ENCODE results near the gene PRSS33. TPM values are rescaled to one million over a fixed set of nuclear protein-coding genes. Genes with fewer than 3 reads are reported as not detected.
A peak's percentile ranks its signal among the peaks of the same experiment; 100 is the strongest.

The PRSS33 gene
- total RNA-seq, 1 donor from 2014 or later, result 0.23 TPM

DNA sequence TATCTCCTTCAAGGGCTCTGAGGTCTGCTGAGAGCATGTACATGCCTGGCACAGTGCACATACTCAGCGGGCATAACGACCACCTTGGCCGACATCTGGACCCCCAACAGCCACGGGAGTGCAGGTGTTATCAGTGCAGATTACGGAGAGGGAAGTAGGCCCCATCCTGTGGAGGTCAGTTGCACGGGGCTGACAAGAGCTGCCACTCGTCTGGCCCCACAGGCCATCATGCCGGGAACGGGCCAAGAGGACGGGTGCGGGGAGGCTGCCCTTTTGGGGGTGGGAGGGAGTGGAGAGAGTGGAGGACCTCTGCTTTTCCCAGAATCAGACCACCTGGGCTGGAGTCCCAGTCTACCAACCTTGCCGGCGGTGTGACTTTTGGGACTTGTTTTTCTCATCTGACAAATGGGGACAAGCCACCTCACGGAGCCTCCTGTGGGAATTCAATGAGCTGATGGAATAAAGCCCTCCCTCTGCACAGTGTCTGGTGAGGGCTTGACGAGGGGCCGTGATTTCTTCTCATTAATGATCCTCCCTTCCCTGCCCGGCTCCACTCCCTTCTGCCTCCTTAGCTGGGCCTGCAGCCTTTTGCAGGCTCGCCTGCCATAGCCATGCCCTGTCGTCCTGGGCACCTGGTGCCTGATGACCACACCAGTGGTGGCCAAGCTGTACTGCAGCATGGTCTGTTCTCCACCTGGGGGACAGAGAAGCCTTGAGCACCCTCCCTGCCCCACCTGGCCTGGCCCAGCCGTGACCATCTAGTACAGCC, 4.6 kb downstream of the PRSS33 start:
- no peaks in the 10 kb centered on the region for H3K9me3 Mint-ChIP-seq
- DNase-seq (ENCODE audit: low read depth, low spot score), result no peak
- no peaks in the 10 kb centered on the region for H3K27me3 Mint-ChIP-seq (ENCODE audit: low read depth)
- TF ChIP-seq, protein P1, sequence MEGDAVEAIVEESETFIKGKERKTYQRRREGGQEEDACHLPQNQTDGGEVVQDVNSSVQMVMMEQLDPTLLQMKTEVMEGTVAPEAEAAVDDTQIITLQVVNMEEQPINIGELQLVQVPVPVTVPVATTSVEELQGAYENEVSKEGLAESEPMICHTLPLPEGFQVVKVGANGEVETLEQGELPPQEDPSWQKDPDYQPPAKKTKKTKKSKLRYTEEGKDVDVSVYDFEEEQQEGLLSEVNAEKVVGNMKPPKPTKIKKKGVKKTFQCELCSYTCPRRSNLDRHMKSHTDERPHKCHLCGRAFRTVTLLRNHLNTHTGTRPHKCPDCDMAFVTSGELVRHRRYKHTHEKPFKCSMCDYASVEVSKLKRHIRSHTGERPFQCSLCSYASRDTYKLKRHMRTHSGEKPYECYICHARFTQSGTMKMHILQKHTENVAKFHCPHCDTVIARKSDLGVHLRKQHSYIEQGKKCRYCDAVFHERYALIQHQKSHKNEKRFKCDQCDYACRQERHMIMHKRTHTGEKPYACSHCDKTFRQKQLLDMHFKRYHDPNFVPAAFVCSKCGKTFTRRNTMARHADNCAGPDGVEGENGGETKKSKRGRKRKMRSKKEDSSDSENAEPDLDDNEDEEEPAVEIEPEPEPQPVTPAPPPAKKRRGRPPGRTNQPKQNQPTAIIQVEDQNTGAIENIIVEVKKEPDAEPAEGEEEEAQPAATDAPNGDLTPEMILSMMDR (conservative IDR thresholded peaks at IDR 0.05), result no peak
- H3K27ac Mint-ChIP-seq (ENCODE audit: unreplicated experiment), result no peak overlapping the region
- H3K4me1 Mint-ChIP-seq, result peaks cover 13% of the 10 kb centered on the region
- no peaks in the 10 kb centered on the region for H3K36me3 Mint-ChIP-seq (ENCODE audit: low read depth)
- no peak overlapping the region for H3K4me3 Mint-ChIP-seq

DNA sequence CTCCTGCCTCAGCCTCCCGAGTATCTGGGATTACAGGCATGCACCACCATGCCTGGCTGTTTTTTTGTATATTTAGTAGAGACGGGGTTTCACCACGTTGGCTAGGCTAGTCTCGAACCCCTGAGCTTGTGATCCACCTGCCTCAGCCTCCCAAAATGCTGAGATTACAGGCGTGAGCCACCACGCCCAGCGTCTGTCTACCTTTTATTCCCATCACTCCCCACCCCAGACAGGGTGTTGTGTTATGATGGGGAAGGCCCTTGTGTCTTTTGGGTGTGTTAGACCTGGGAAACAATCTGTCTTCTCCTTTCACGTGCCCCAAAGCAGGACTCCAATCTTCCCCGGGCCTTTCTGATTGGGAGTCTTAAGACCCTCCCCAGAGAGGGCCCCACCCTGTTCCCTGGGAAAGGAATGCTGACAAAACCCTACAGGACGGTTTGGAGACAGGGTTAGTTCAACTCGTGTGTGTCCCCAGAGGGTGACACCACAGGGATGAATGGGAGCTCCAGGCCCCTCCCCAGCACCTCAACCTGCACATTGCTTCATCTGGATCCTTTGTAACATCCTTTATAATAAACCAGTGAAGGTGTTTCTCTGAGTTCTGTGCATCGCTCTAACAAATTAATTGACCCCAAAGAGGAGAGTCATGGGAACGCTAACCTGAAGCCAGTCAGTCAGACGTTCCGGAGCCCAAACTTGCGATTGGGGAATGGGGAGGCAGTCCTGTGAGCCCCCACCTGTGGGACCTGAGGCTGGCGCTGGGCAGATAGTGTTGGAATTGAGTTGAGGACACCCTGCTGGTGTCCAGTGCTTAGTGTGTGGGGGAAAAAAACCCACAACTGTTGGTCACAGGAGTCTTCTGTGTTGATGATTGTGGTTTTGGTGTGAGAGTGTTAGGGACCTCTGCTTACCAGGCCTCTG, 7.1 kb downstream of the PRSS33 start:
- Mint-ChIP-seq H3K36me3 (ENCODE audit: low read depth) (no peaks in the 10 kb centered on the region), H3K4me3 (peak overlapping the region; percentile 87), H3K4me1 (peaks cover 20% of the 10 kb centered on the region), H3K27me3 (ENCODE audit: low read depth) (peaks cover 2% of the 10 kb centered on the region), H3K27ac (ENCODE audit: unreplicated experiment) (no peak overlapping the region), H3K9me3 (no peaks in the 10 kb centered on the region)
- TF ChIP-seq, protein P1 (conservative IDR thresholded peaks at IDR 0.05), result no peak
- no peak for DNase-seq (ENCODE audit: low read depth, low spot score)

DNA sequence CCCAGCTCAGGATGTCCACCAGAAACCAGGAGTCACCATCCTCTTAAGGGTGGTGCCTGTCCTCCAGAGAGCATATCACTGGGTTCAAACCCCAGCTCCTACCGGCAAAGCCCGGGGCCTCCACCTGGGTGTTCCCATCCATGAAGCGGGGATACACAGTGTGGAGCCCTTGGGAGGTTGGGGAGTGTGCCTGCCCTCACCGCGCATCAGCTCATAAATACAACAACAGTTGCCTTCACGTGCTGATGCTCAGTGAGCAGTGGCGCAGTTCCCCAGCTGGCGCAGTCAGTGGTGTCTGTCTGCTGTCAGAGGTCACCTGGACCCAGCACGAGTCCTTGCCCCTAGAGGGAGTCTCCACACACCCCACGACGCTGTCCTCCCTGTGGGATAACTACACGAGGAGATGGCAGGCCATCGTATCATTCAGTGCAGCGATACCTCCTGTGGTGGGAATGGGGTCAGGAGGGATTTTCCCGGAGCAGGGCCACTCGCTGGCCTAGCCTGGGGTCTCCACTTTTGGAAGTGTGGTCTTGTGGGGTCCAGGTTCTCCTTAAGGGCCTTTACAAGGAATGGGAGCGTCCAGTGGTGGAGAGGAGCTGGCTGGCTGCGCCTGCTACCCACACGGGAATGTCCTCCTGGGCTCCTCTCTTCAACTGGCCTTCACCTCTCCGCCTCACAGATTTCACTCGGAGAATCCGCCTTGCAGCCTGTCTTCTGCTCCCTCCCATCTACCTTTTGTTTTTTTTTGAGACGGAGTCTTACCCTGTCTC, 8.0 kb downstream of the PRSS33 start:
- Mint-ChIP-seq H3K27ac (ENCODE audit: unreplicated experiment) (no peak overlapping the region), H3K4me1 (peaks cover 20% of the 10 kb centered on the region), H3K27me3 (ENCODE audit: low read depth) (peaks cover 2% of the 10 kb centered on the region), H3K9me3 (no peaks in the 10 kb centered on the region), H3K36me3 (ENCODE audit: low read depth) (no peaks in the 10 kb centered on the region), H3K4me3 (peak overlapping the region; percentile 96)
- TF ChIP-seq, protein P1 (conservative IDR thresholded peaks at IDR 0.05), result no peak
- no peak for DNase-seq (ENCODE audit: low read depth, low spot score)

GRCh38 chr16:2778630-2778958, 8.8 kb downstream of the PRSS33 start:
- no peak for DNase-seq (ENCODE audit: low read depth, low spot score)
- no peaks in the 10 kb centered on the region for H3K36me3 Mint-ChIP-seq (ENCODE audit: low read depth)
- peak overlapping the region; percentile 96 for H3K4me3 Mint-ChIP-seq
- peaks cover 20% of the 10 kb centered on the region for H3K4me1 Mint-ChIP-seq
- no peaks in the 10 kb centered on the region for H3K9me3 Mint-ChIP-seq
- H3K27me3 Mint-ChIP-seq (ENCODE audit: low read depth), result peaks cover 2% of the 10 kb centered on the region
- TF ChIP-seq, protein P1 (conservative IDR thresholded peaks at IDR 0.05), result no peak
- H3K27ac Mint-ChIP-seq (ENCODE audit: unreplicated experiment), result peak overlapping the region; percentile 99

- Mint-ChIP-seq H3K4me1 (peaks cover 20% of the 10 kb centered on the region), H3K27me3 (ENCODE audit: low read depth) (peaks cover 4% of the 10 kb centered on the region), H3K27ac (ENCODE audit: unreplicated experiment) (peak overlapping the region; percentile 99), H3K9me3 (no peaks in the 10 kb centered on the region), H3K4me3 (peak overlapping the region; percentile 96), H3K36me3 (ENCODE audit: low read depth) (peaks cover 3% of the 10 kb centered on the region)
- TF ChIP-seq, protein P1 (conservative IDR thresholded peaks at IDR 0.05), result no peak
- DNase-seq (ENCODE audit: low read depth, low spot score), result no peak
Measured at GRCh38 chr16:2777903-2778629, 9.3 kb downstream of the PRSS33 start.
